GM10266 (cell line): Measurements from ENCODE around the gene WDR19.

Source experiments
- DNase-seq: peaks from one replicate; pipeline ENCODE4 v3.0.0; 2012; ENCODE audit errors: extremely low spot score
- TF ChIP-seq, protein P1 (sequence below): IDR thresholded peaks from 2 replicates; pipeline ENCODE4 v1.5.1; 2012; ENCODE audit warnings: mild to moderate bottlenecking, low read depth; ENCODE audit not compliant: control insufficient read depth, insufficient read depth; ENCODE audit errors: missing control alignments

Gene WDR19

GRCh38 chr4:39320381-39321115, 138.2 kb downstream of the WDR19 start:
- DNase-seq: no peak
- TF ChIP-seq, protein P1, sequence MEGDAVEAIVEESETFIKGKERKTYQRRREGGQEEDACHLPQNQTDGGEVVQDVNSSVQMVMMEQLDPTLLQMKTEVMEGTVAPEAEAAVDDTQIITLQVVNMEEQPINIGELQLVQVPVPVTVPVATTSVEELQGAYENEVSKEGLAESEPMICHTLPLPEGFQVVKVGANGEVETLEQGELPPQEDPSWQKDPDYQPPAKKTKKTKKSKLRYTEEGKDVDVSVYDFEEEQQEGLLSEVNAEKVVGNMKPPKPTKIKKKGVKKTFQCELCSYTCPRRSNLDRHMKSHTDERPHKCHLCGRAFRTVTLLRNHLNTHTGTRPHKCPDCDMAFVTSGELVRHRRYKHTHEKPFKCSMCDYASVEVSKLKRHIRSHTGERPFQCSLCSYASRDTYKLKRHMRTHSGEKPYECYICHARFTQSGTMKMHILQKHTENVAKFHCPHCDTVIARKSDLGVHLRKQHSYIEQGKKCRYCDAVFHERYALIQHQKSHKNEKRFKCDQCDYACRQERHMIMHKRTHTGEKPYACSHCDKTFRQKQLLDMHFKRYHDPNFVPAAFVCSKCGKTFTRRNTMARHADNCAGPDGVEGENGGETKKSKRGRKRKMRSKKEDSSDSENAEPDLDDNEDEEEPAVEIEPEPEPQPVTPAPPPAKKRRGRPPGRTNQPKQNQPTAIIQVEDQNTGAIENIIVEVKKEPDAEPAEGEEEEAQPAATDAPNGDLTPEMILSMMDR: no peak

- DNase-seq: no peak
- TF ChIP-seq, protein P1: no peak
Observed at GRCh38 chr4:39323821-39324220, 141.5 kb downstream of the WDR19 start.

GRCh38 chr4:39324446-39324845, 142.1 kb downstream of the WDR19 start:
- TF ChIP-seq, protein P1: no peak
- DNase-seq: no peak

DNA sequence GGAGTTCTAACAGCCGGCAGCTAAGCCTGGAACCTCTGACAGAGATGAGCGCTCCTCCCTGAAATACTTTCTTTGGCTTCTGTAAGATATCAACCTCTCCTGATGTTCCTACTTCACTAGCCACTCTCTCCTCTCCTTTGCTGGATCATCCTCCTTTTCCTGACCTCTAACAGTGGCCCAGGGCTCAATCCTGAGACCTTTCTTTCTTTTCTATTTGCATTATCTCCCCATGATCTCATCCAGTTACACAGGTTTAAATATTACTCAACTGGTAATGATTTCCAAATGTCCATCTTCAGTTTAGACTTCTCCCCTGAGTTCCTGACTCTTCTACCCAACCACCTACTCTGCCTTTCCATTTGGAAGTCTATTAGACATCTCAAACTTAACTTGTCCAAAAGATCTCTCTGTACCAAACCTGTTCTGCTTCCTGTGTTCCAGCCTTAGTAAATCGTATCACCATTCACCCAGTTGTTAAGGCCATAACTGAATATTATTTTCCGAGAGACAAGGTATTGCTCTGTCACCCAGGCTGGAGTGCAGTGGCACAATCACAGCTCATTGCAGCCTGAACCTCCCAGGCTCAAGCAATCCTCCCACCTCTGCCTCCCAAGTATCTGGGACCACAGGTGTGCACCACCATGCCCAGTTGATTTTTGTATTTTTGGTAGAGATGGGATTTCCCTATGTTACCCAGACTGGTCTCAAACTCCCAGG, 142.7 kb downstream of the WDR19 start:
- DNase-seq: no peak
- TF ChIP-seq, protein P1: no peak

DNA sequence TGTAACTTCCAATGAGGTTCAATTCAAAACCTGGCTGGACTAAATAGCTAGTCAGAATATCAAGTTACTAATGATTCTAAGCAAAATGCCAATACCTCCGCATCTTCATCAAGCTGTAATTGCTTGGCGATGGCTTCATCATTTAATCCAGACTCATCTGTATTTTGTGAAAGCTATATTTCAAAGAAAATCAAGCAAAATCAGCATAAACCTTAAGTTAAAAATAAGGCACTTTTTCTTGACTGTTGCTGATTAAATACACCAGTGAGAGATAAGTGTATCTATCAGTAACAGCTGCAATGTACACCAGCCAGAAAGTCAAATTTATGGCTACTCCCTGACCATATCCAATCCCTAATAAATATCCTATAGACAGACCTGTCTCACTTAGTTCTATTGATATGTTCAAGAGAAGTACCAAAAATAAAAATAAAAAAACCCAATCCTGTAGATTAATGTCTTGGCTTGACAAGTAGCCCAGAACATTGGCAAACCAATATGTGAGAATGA, 144.2 kb downstream of the WDR19 start:
- DNase-seq: no peak
- TF ChIP-seq, protein P1: no peak

- TF ChIP-seq, protein P1: no peak
- no peak for DNase-seq
Observed at GRCh38 chr4:39330353-39330752, 148.0 kb downstream of the WDR19 start.

DNA sequence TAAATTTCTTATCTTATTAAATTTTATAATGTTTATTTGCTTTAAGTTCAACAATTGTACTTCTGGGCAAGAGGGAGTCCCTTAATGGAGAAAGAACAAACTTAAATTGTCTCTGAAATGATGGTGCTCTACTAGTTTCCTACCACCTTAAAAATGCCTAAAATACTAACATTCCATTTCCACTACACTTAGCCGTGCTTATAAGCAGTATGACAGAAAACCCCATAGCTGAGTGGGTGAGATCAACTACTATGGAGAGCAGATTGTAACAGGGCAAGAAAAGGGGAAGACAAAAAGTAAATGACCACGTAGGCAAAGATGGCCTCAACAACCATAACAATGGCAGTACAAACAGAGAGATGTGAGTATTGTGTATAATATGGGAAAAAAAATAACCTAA, 148.9 kb downstream of the WDR19 start:
- TF ChIP-seq, protein P1: no peak
- DNase-seq: no peak
